K562 (cell line): Measurements from ENCODE around the gene DARS2. TPM values are rescaled to one million over a fixed set of nuclear protein-coding genes. Genes with fewer than 3 reads are reported as not detected.

Experiments
- CREB1 ChIP-seq, 2 experiments: sonication (generic) in 1 of 2; formaldehyde crosslinking in 1 of 2; IDR thresholded peaks; 2 replicates each; pipeline versions ENCODE4 v1.6.1 to v1.8.0; 2012 to 2022; ENCODE audit warnings: inconsistent platforms in 1 of 2, mild to moderate bottlenecking in 1 of 2, missing genetic modification reagents in 1 of 2, moderate library complexity in 1 of 2
- CTCFL ChIP-seq: IDR thresholded peaks from 2 replicates; pipeline ENCODE4 v1.6.1; 2011; ENCODE audit warnings: borderline replicate concordance, low read depth, mild to moderate bottlenecking, moderate library complexity, low read length; ENCODE audit not compliant: insufficient read depth, poor library complexity, severe bottlenecking
- EP300 ChIP-seq: IDR thresholded peaks from 2 replicates; pipeline ENCODE4 v1.6.1; 2012; ENCODE audit warnings: low read length, improper control_type of control experiment
- HDAC2 ChIP-seq: fragments of 450-650 bp; IDR thresholded peaks from 2 replicates; pipeline ENCODE4 v1.6.1; 2016; ENCODE audit warnings: mild to moderate bottlenecking
- HDAC8 ChIP-seq: fragments of 450-650 bp; IDR thresholded peaks from 2 replicates; pipeline ENCODE4 v1.6.1; 2016; ENCODE audit warnings: mild to moderate bottlenecking, missing genetic modification characterization, moderate library complexity, missing compliant biosample characterization
- KDM1A ChIP-seq, 2 experiments: fragments of 450-650 bp; IDR thresholded peaks; 2 replicates each; pipeline ENCODE4 v1.6.1; 2016; ENCODE audit warnings: mild to moderate bottlenecking in 2 of 2
- KDM5B ChIP-seq: fragments of 200-600 bp; sonication (generic); IDR thresholded peaks from 2 replicates; pipeline ENCODE4 v1.6.1; 2012; ENCODE audit warnings: low read depth, mild to moderate bottlenecking, moderate library complexity, low read length, control low read depth, inconsistent platforms; ENCODE audit not compliant: insufficient replicate concordance
- MCM3 ChIP-seq: fragments of 450-650 bp; IDR thresholded peaks from 2 replicates; pipeline ENCODE4 v1.6.1; 2016
- MED1 ChIP-seq: sonication (generic); formaldehyde crosslinking; IDR thresholded peaks from 2 replicates; pipeline ENCODE4 v1.8.1; 2023; ENCODE audit warnings: missing genetic modification reagents, borderline replicate concordance
- NCOR1 ChIP-seq: fragments of 450-650 bp; IDR thresholded peaks from 2 replicates; pipeline ENCODE4 v1.6.1; 2016; ENCODE audit warnings: mild to moderate bottlenecking, moderate library complexity
- POLR3G ChIP-seq: IDR thresholded peaks from 2 replicates; pipeline ENCODE4 v1.6.1; 2011; ENCODE audit not compliant: insufficient read length, insufficient replicate concordance; ENCODE audit errors: extremely low read depth
- PRDM10 ChIP-seq: fragments of 450-650 bp; IDR thresholded peaks from 2 replicates; pipeline ENCODE4 v1.6.1; 2018; ENCODE audit not compliant: partially characterized antibody
- PREB ChIP-seq: sonication (generic); formaldehyde crosslinking; IDR thresholded peaks from 2 replicates; pipeline ENCODE4 v1.8.1; 2023; ENCODE audit warnings: mild to moderate bottlenecking, missing genetic modification reagents
- SP1 ChIP-seq: sonication (generic); formaldehyde crosslinking; IDR thresholded peaks from 2 replicates; pipeline ENCODE4 v1.8.1; 2022; ENCODE audit warnings: mild to moderate bottlenecking, missing genetic modification reagents
- SP2 ChIP-seq: IDR thresholded peaks from 2 replicates; pipeline ENCODE4 v1.6.1; 2011; ENCODE audit warnings: mild to moderate bottlenecking, low read depth, low read length, moderate library complexity; ENCODE audit not compliant: poor library complexity, severe bottlenecking; ENCODE audit errors: extremely low read depth
- ZEB2 ChIP-seq: fragments of 450-650 bp; IDR thresholded peaks from 2 replicates; pipeline ENCODE4 v1.6.1; 2016
- ZFPM2 ChIP-seq: fragments of 250-450 bp; sonication (Bioruptor Pico); IDR thresholded peaks from 2 replicates; pipeline ENCODE4 v1.5.1; 2022; ENCODE audit warnings: mild to moderate bottlenecking
- ZNF174 ChIP-seq: fragments of 250-450 bp; sonication (Bioruptor Pico); IDR thresholded peaks from 2 replicates; pipeline ENCODE4 v1.4.0; 2020; ENCODE audit warnings: mild to moderate bottlenecking
- ZNF212 ChIP-seq: fragments of 450-650 bp; formaldehyde crosslinking; IDR thresholded peaks from 2 replicates; pipeline ENCODE4 v1.4.0; 2020; ENCODE audit warnings: mild to moderate bottlenecking
- ZNF3 ChIP-seq: fragments of 250-450 bp; sonication (Bioruptor Pico); IDR thresholded peaks from 2 replicates; pipeline ENCODE4 v1.5.0; 2021; ENCODE audit warnings: mild to moderate bottlenecking, moderate library complexity
- ZNF561 ChIP-seq: fragments of 450-650 bp; formaldehyde crosslinking; conservative IDR thresholded peaks from 2 replicates; pipeline ENCODE4 v1.4.0; 2020; ENCODE audit warnings: mild to moderate bottlenecking, moderate library complexity
- ZNF668 ChIP-seq: fragments of 250-450 bp; sonication (Bioruptor Pico); IDR thresholded peaks from 2 replicates; pipeline ENCODE4 v1.8.0; 2022; ENCODE audit warnings: mild to moderate bottlenecking, inconsistent platforms
- polyA plus RNA-seq, 8 experiments: library from polyadenylated mRNA; depleted of rRNA in 4 of 8; stranded (reverse) in 5 of 8; unstranded in 3 of 8; fragments of >200 nt; fragmentation: Nextera tagmentation in 2 of 8; fragmentation: Illumina TruSeq in 1 of 8; extraction: Ambion mirVana in 2 of 8; extraction: Trizol in 1 of 8; gene quantifications; 2 replicates each; pipeline versions ENCODE4 v1.2.1 to v1.2.3, GENCODE V29; 2011 to 2014; ENCODE audit warnings: inconsistent platforms in 1 of 8, missing spikeins in 1 of 8
- total RNA-seq, 7 experiments: library from RNA; depleted of rRNA in 6 of 7; stranded (reverse); fragments of >200 nt in 6 of 7; fragmentation: Illumina TruSeq in 2 of 7; extraction: Trizol in 2 of 7; gene quantifications; 2 replicates each; pipeline versions ENCODE4 v1.2.1 to v1.2.3, GENCODE V29; 2011 to 2021; ENCODE audit warnings: low replicate concordance in 1 of 7

The DARS2 gene
- total and polyA plus RNA-seq, 9 of the 15 experiments (the other 6 are each of a cell fraction or from before 2014, with no cell fraction given), result 36.4 to 96.7 (median 68.6) TPM

GRCh38 chr1:173870252-173871075, 46.0 kb downstream of the DARS2 start (continued):
- TF ChIP-seq ZNF212 (CRISPR knock-in tag), result no peak
- TF ChIP-seq KDM5B, result no peak
- TF ChIP-seq POLR3G, result no peak
- TF ChIP-seq ZNF174 (CRISPR knock-in tag), result no peak
- no peak for TF ChIP-seq CREB1 (IDR thresholded peaks at IDR 0.05)
- TF ChIP-seq CREB1 (CRISPR knock-in tag; IDR thresholded peaks at IDR 0.05), result no peak
- TF ChIP-seq ZNF3 (CRISPR knock-in tag), result no peak
- no peak for TF ChIP-seq ZEB2
- TF ChIP-seq MED1 (CRISPR knock-in tag), result no peak
- TF ChIP-seq NCOR1, result no peak
- TF ChIP-seq MCM3, result no peak
- peak; percentile 24; the same call in 1 of the 2 replicates for TF ChIP-seq EP300
- no peak for TF ChIP-seq KDM1A (IDR thresholded peaks at IDR 0.05)
- TF ChIP-seq CTCFL, result no peak
- TF ChIP-seq SP1 (CRISPR knock-in tag), result no peak
- TF ChIP-seq PREB, result no peak
- TF ChIP-seq ZFPM2, result no peak
- TF ChIP-seq HDAC2, result no peak; the same call in 1 of the 2 replicates
- peak; percentile 22 for TF ChIP-seq PRDM10
- TF ChIP-seq HDAC8 (tag), result no peak
- TF ChIP-seq SP2, result no peak
- TF ChIP-seq ZNF561 (CRISPR knock-in tag), result no peak
- TF ChIP-seq ZNF668 (CRISPR knock-in tag), result no peak
